Esophagus muscularis mucosa (tissue), 4 donors: ENCODE data around the gene RAMACL. TPM values are rescaled to one million over a fixed set of nuclear protein-coding genes. Genes with fewer than 3 reads are reported as not detected.

Experiments
- DNase-seq: peaks from one replicate; pipeline ENCODE4 v3.0.0-alpha.2; 2017; ENCODE audit errors: extremely low spot score
- H3K27ac ChIP-seq, 4 donors: fragments of 200-600 bp; sonication (generic); replicated peaks in 1 of 4; 1 replicate in 3 of 4; 2 replicates in 1 of 4; pipeline ENCODE4 v1.5.1; 2016 to 2019; ENCODE audit warnings: mild to moderate bottlenecking in 1 of 4
- H3K27me3 ChIP-seq, 4 donors: fragments of 200-600 bp; sonication (generic); one replicate each; pipeline versions ENCODE4 v1.5.1 to v1.6.0; 2016 to 2019
- H3K36me3 ChIP-seq, 4 donors: fragments of 200-600 bp; sonication (generic); one replicate each; pipeline ENCODE4 v1.5.1; 2016 to 2019
- H3K4me1 ChIP-seq, 4 donors: fragments of 200-600 bp; sonication (generic); one replicate each; pipeline ENCODE4 v1.5.1; 2016 to 2019
- H3K4me3 ChIP-seq, 4 donors: fragments of 200-600 bp; sonication (generic); 1 replicate in 2 of 4; 2 replicates in 2 of 4; pipeline ENCODE4 v1.5.1; 2016 to 2019; ENCODE audit warnings: mild to moderate bottlenecking in 4 of 4, moderate library complexity in 1 of 4
- H3K9me3 ChIP-seq, 4 donors: fragments of 200-600 bp; sonication (generic); 1 replicate in 3 of 4; 2 replicates in 1 of 4; pipeline ENCODE4 v1.5.1; 2016 to 2019
- CTCF ChIP-seq, 3 experiments: fragments of 200-600 bp in 2 of 3; fragments of 450-650 bp in 1 of 3; sonication (generic) in 2 of 3; IDR thresholded peaks; one replicate each; pipeline ENCODE4 v1.5.1; 2017 to 2019; ENCODE audit warnings: antibody characterized with exemption in 3 of 3, mild to moderate bottlenecking in 2 of 3, moderate library complexity in 1 of 3
- EP300 ChIP-seq: sonication (generic); formaldehyde crosslinking; IDR thresholded peaks from one replicate; pipeline ENCODE4 v1.6.1; 2017; ENCODE audit warnings: antibody characterized with exemption
- POLR2A ChIP-seq: fragments of 450-650 bp; IDR thresholded peaks from one replicate; pipeline ENCODE4 v1.6.1; 2017; ENCODE audit warnings: antibody characterized with exemption, moderate library complexity, mild to moderate bottlenecking, low read depth
- POLR2AphosphoS5 ChIP-seq, 2 donors: sonication (generic); formaldehyde crosslinking; IDR thresholded peaks; one replicate each; pipeline ENCODE4 v1.6.1; 2017; ENCODE audit warnings: antibody characterized with exemption in 2 of 2
- WGBS: methylation state at CpG from one replicate; pipeline ENCODE4 v1.1.5; 2018; 5-methylcytosine and 5-hydroxymethylcytosine counted together
- intact Hi-C: fragments of 100-400 bp; cut with DNase I; formaldehyde crosslinking; loops from one replicate; pipeline ENCODE4 v1.15.1; 2023
- total RNA-seq, 4 donors: library from RNA; depleted of rRNA; stranded (reverse); fragments of >200 nt; gene quantifications; one replicate each; pipeline versions ENCODE4 v1.1.0 to v1.2.1, GENCODE V29; 2016

The RAMACL gene
- total RNA-seq, 4 donors from 2014 or later = 1.2 to 2.9 (median 2.1) TPM

GRCh38 chr6:166588691-166589336 lies 2.3 kb upstream of the RAMACL start:
- no peak overlapping the region for H3K4me3 ChIP-seq
- no peak for DNase-seq
- H3K4me1 ChIP-seq = peaks cover 21 to 53% (median 43%) of the 10 kb centered on the region in 4 donors
- no peaks in the 10 kb centered on the region for H3K9me3 ChIP-seq
- WGBS = 43% methylated on average over 8 of the region's 11 CpGs
- H3K27me3 ChIP-seq = no peaks in the 10 kb centered on the region
- peak overlapping the region in 2 of 4 donors; percentile 0 to 37 for H3K27ac ChIP-seq
- intact Hi-C loops = no loop called here
- no peaks in the 10 kb centered on the region for H3K36me3 ChIP-seq
- no peak for TF ChIP-seq EP300
- no peak for TF ChIP-seq CTCF (IDR thresholded peaks at IDR 0.05)
- no peak for TF ChIP-seq POLR2A
- no peak for TF ChIP-seq POLR2AphosphoS5 (IDR thresholded peaks at IDR 0.05)

GRCh38 chr6:166587631-166588413 lies 1.3 kb upstream of the RAMACL start:
- DNase-seq = no peak
- no peaks in the 10 kb centered on the region for H3K36me3 ChIP-seq
- intact Hi-C loops = no loop called here
- TF ChIP-seq POLR2AphosphoS5 (IDR thresholded peaks at IDR 0.05) (no peak), CTCF (IDR thresholded peaks at IDR 0.05) (no peak), EP300 (no peak), POLR2A (no peak)
- H3K4me1 ChIP-seq = peaks cover 21 to 57% (median 45%) of the 10 kb centered on the region in 4 donors
- H3K4me3 ChIP-seq = no peak overlapping the region
- 77% methylated on average over 10 of the region's 10 CpGs for WGBS
- H3K27me3 ChIP-seq = no peaks in the 10 kb centered on the region
- H3K27ac ChIP-seq = no peak overlapping the region
- H3K9me3 ChIP-seq = no peaks in the 10 kb centered on the region

- DNase-seq = no peak
- Histone ChIP-seq H3K9me3 (no peaks in the 10 kb centered on the region), H3K4me3 (no peak overlapping the region), H3K4me1 (peaks cover 17 to 44% (median 34%) of the 10 kb centered on the region in 4 donors), H3K36me3 (no peaks in the 10 kb centered on the region), H3K27ac (no peak overlapping the region), H3K27me3 (no peaks in the 10 kb centered on the region)
- TF ChIP-seq POLR2A = no peak
- TF ChIP-seq POLR2AphosphoS5 (IDR thresholded peaks at IDR 0.05) = no peak
- TF ChIP-seq EP300 = no peak
- TF ChIP-seq CTCF (IDR thresholded peaks at IDR 0.05) = no peak
- 80% methylated on average over 12 of the region's 12 CpGs for WGBS
- intact Hi-C loops = no loop called here
These were observed 1.5 kb downstream of the RAMACL start for GRCh38 chr6:166584853-166585429.

GRCh38 chr6:166584155-166584554 lies 2.3 kb downstream of the RAMACL start:
- no peak for DNase-seq
- Histone ChIP-seq H3K27ac (no peak overlapping the region), H3K27me3 (no peaks in the 10 kb centered on the region), H3K9me3 (no peaks in the 10 kb centered on the region), H3K36me3 (no peaks in the 10 kb centered on the region), H3K4me1 (peaks cover 9 to 41% (median 27%) of the 10 kb centered on the region in 4 donors), H3K4me3 (no peak overlapping the region)
- whole genome bisulfite sequencing = 59% methylated on average over 3 of the region's 3 CpGs
- intact Hi-C loops = no loop called here
- TF ChIP-seq POLR2A (no peak), CTCF (IDR thresholded peaks at IDR 0.05) (no peak), POLR2AphosphoS5 (IDR thresholded peaks at IDR 0.05) (no peak), EP300 (no peak)
